ENCODE data around the gene SMIM36.
"Not testable (repeated sequence)": the region's sequence is repeated elsewhere in the genome, so short reads cannot be mapped to it uniquely, and the experiment has no call there.

Gene SMIM36

DNA sequence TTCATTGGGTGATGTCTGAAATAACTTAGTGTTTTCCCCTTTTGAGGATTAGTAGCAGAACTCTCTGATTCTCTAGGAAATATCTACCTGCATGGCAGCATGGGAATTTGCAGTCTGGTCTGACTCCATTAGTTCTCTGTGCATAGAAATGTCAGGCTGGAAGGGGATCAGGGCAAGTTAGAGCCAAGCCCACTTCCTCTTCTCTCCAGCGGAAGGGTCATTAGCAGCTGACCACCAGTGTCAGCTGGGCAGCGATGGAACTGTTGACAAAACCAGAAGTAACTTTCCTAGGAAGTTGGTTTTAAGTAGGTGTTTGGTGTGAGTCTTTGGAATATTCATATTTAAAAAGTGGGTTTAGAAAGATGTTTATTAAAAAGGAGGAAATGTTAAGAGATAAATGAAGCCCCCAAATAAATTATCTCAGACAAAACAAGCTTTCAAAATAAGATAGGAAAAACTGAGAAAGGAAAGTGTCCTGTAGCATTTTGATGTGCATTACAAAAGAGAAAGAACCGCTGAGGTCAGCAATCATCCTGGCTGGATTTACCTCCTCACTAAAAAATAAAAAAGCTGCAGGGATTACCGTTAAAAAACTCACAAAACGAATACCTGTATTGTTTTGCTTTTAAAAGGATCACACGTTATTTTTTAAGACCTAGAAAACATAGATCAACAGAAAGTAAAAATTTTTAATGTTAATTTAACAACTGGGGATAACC is 57.3 kb downstream of the SMIM36 start:
- no peak for DNase-seq

DNA sequence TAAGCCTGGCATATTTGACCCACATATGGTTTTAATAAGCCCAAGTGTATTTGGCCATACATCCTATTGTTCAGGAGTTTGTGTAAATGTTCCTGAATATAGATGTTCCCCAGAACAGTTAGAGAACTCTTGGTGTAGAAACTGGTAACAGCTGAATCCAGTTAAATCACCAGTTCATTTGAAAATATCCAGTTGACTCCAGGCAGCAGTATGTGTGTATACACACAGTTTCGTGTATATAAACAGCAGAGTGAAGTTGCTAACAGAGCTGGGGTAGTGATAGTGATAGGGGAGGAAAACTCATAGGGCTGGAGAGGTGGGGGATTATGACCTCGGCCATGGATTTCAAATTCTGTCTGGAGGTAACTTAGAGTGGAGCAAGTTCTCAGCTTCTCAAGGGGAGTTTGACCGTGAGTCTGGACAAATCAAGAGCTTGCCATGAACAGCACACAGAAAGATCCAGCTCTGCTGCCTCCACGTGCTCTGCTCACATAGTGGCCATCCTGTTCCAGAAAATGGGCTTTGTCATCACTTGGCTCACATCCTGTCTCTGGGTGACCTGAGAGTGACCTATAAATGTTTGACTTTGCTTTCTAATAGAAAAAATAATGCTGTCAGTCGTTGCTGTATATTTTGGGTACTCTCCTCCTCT is 59.0 kb downstream of the SMIM36 start:
- no peak for DNase-seq

DNA sequence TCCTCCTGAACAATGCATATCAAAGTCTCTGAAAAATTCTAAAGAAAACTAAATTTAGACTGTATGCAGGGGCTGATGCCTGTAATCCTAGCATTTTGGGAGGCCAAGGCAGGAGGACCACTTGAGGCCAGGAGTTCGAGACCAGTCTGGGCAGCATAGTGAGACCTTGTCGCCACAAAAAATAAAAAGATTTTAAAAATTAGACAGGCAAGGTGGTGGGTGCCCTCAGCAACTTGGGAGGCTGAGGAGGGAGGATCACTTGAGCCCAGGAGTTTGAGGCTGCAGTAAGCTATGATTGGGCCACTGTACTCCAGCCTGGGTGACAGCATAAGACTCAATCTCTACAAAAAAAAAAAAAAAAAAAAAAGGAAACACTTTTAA is 59.5 kb downstream of the SMIM36 start:
- no peak for DNase-seq

DNA sequence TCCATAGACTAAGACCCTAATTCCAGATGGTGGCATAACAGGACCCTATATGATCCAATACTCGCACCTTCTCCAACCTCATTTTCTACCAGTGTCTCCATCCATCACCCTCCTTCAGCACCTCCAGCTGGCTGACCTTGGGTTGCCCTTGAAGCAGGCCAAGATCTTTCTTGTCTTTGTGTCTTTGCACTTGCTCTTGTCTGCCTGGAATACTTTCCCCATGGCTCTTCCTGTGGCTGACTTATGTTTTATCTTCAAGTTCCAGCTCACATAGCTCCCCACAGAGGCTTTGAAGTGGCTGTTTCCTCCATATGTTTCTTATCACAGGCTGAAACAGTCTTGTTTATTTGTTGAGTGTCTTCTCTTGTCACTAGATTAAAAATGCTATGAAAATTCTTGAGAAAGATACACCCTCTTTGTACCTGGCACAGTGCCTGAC is 60.0 kb downstream of the SMIM36 start:
- no peak for DNase-seq

DNA sequence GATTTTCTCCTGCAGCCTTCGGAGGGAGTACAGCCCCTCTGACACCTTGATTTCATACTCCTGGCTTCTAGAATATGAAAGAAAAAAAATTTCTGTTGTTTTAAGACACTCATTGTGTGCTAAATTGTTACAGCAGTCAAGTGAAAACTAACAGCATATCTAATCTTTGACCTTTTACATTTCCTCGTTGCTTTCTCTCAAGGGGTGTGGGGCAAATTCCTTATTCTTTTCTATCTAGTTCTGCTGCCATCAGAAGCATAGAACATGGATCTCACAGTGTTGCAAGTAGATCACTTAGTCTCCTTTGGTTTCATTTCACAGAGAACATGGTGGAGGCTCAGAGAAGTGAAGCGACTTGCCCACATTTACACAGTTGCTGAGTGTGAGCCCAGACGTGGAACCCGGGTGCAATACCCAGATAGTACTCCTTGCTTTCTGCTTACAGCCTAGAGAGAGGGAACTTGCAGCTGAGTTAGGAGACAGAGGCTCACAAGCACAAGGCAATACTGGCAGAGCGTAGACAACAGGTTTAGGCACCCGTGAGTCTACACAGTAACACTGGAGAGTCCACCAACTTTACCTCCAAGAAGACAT is 60.9 kb downstream of the SMIM36 start:
- DNase-seq: no peak

DNA sequence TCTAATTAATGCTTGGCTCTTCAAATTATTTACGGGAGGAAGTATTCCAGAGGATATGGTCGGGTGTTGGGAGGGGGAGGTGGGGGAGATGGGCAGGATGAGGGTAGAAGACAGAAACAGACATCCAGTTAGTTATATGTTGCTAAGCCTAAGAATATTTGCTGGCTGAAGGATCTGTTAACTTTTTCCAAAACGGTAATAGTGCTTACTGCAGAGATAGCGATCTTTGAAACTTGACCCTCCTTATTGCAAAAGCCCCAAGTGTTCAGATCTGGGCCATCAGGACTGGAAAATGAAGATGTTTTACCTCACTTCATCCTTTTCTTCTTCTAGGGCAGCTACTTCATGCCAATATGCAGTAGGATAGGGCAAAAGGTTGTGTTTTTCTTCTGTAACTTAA is 62.6 kb downstream of the SMIM36 start:
- no peak for DNase-seq

DNA sequence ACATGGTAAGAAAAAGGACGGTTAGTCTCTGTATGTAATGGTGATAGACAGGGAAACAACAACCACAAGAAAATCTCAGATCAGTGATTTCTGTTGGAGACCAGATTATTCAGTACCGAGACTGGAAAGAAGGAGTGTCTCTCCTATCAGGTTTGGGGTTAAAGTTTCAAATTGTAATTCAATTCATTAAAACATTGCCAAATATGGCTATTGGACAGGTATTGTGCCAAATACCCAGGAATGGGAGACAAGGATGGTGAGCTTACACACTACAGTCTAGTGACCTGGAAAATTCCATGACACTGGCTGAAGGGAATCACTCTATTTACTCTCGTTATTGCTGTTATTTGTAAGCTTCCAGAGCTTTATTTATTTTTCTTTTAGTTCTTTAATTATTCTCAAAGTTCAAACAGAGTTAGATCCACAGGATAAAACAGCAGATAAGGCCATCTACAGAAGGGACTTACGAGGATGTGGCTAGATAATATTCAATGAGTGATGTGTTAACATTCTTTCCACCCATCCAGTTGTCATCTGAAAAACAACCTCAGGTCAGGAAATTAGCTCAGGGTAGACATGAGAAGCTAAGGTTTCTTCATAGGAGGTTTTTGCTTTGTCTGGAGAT is 64.6 kb downstream of the SMIM36 start:
- DNase-seq: no peak

DNA sequence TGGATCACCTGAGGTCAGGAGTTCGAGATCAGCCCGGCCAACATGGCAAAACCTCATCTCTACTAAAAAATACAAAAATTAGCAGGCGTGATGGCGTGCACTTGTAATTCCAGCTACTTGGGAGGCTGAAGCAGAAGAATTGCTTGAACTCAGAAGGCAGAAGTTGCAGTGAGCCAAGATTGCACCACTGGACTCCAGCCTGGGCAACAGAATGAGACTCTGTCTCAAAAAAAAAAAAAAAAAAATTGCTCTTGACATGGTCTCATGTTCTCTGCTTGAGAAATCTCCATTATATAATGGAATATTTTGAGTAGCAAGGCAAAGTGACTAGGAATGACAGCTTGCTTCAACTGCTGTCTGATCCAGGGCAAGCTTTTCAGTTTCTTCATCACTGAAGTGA is 65.2 kb downstream of the SMIM36 start:
- DNase-seq: not testable (repeated sequence)

DNA sequence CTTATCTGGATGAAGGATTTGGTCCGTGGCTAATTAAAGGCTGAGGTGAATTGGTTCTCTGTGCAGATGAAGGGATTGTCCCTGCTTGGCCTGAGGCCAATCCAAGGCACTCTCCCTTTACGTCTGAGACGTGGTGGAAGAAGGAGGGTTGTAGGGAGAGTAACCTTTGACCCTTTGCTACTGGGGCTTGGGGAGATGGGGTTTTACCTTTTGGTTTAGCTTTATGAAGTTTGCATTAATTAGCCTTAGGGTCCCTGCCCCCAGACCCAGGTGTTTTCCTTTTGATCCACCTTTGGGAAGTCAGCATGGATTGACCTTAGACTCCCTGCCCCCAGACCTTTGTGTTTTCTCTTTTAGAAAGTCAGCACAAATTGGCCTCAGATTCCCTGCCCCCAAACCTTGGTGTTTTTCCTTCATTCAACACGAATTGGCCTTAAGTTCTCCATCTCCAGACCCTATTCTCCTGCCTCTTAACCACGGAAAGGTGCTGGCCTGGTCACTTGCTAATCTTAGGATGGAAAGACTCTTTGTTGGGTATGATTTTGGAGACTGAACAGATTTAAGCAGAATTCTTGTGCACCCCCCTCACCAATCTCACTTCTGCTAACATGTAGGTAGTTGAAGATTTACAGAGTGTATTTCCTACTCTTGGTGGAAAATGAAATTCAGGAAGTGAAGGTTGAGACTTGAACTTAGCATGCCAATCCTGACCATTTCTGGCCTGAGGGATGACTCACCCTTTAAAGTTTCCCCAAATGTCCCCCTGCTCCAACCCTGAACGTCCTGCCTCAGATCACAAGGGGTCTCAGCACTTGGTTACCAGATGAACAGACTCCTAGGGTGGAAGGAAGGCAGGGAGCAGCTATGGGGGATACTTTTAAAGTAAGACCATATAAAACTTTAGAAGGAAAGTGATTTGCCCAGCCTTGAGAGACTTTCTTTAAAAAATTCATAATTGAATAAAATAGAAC is 66.5 kb downstream of the SMIM36 start:
- no peak for DNase-seq

DNA sequence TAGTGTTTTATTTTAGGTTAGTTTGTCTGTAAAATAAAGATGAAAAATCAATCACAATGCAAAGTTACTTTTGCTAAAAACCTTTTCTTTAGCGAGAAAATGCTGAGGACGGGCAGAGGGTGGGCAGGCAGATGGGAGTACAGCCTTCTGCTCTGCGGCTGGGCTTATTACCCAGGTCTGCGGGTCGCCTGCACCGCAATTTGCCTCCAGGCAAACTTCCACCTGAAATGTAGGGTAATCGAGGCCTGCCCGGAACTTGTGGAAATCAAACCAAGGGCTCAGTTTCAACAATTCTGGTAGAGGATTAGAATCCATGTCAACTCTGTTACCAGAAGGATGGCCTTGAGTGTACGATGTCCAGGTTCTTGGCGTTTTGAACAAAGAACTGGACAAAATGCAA is 67.3 kb downstream of the SMIM36 start:
- no peak for DNase-seq

DNA sequence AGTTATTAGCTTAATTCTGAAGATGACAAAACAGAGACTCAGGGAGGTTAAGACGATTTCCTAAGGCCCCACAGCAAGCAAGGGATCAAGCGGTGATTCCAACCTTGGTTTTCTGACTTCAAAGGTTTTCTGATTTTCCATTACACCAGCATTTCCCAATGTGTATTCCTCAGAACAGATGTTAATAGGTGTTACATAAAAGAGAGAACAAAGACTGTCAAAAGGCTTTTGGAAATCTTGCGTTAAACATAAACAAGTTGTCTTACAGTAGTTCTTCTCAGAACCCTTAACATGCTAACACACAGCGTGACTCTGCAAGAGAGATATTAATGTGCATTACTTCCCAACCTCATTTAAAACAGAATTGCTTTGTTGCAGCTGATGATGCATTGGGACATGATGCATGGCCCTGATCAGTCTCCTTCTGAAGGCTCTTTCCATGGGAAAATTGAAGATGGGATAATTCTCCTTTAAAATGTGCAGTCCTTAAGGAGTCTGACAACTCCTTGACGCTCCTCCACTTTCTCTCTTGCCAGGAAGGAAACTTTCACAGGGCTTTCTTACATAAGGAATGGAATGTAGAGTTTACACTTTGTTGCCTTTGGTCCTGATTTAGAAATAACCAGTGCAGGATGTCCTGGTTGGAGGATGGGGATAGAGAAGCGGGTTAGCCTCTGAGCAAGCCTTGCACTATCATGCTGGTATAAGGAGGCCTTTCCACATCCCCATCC is 68.1 kb downstream of the SMIM36 start:
- no peak for DNase-seq

DNA sequence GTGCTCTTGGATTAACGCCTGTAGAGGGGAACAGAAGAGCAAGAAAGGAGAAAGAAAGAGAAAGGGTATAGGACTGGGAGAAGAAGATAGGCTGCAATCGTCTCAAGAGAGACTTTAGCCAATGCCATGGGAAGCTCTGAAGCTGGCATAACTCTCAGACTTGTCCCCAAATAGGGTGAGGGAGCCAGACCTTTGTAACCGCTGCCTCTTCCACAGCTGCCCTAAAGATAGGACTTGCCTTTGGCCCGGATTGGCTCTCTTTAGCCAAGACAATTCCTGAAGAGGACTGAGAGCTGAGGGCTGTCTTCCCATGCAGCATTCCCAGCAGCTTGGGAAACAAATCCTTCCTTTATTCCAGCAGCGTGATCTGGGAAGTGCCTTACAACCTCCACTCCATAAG is 68.8 kb downstream of the SMIM36 start:
- no peak for DNase-seq

DNA sequence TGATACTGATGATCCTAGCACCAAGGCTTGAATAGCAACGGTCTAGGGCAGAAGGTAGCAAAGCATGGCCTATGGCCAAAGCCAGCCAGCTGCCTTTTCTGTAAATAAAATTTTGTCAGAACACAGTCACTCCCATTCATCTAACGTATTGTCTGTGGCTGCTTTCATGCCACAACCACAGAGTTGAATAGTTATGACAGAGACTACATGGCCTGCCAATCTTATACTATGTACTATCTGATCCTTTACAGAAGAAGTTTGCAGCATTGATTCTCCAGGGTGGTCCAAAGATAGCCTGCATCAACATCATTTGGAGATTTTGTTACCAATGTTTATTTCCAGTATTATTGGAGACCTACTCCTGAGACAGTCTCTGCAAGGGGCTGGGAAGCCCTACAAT is 69.7 kb downstream of the SMIM36 start:
- DNase-seq: no peak

DNA sequence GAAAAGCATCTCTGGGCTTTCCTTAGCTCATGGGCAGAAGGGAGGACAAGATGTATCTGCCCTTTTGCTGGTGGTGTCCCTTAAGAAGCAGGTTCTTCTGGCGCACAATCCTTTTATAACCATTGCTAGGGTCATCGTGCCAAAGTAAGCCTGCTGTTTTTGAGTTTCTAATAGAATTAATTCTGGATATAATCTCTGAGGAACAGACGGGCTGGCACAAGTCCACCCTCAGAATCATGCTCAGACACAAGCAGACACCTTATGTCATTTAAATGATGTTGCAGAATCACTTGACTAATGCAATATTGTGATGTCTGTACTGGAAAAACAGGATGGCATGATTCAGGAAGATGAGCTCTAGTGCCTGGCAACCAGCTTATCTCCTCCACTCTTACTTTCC is 70.9 kb downstream of the SMIM36 start:
- no peak for DNase-seq

DNA sequence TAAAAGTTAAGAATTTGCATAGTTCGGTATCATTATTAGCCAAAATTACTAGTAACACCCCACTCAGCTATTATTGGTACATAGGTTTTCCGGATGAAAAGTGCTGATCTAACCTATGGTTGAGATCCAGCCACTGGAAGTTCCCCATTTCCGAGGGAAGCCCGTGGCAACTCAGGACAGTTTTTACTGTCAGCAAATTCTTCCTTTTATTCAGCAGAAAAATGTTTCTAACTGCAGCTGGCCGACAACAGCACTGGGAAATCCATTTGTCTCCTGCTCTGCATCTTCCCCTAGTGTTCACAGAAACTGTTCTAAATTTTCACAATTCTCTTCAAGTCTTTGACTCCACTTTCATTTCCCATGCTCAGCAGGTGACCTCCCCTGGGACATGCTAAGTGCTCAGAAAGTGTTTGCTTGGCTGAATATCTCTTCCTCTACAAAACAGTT is 74.1 kb downstream of the SMIM36 start:
- DNase-seq: no peak

DNA sequence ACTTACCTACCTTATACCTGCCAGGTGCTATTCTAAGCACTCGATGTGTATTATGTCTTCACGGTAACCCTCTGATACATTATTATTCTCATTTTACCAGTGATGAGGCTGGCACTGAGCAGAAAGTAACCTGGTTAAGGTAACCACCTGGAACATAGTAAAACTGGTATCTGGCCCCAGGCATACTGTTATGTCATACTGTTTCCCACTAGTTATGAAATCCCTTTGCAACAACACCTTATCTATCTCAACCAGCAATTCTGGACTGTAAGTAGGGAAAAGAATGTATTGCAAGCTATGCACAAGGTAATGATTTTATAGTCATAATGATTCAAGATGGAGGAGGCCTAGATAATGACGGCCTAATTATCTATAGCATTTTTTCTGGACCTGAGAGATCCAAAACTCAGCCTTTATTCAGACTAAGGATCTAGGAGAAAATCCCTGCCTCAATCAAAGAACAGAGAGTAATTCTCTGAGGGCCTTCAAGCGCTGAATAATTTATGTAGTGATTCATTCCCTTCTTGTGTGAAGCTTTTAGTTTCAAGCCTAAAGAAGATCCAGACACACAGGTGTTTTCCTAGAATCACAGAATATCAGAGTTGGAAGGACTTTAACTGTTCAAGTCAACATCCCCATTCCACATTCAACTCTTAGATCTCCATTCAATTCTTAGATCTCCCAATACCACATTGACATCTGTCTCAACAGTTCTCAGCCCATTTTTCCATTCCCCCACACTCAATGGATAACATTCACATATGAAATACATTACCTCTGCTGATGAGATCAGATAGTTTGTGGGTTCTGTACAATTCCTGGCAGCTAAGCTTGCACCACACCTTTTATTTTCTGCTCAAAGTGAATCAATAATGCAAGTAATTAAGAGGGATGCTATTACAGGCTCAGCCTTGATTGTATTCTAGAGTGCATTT is 74.8 kb downstream of the SMIM36 start:
- no peak for DNase-seq

DNA sequence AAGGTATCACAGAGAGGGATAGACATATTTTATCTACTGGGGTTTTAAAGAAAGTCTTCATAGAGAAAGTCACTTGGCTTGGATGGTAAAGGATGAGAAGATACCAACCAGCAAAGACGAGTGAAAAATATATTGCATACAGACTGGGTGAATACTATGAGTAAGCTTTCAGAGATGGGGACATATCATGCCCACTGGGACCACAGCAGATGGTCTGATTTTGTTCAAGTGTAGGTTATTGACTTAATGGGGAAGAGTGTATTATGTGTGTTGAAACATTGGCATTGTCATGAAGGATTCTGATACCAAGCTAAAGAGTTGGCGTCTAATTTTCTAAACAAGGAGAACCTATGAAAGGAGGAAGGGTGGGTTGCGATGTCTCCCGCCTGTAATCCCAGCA is 75.8 kb downstream of the SMIM36 start:
- no peak for DNase-seq

DNA sequence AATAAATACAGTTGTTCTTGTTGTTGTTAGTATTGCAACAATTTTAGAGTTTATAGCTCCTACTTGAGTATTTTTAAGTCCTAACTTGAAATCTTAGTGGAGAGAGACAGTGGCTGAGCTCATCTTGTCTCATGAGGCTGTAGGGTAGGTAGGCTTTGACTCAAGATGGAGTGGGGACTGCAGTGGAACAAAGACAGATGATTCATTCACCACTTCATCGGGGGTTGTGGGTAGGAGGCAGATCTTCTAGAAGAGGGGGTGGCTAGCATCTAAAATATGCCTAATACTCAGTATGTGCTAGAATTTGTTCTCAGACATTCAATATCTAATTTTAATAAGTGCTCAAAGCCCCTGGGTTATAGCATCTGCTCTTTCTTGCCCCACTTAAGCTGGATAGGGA is 76.5 kb downstream of the SMIM36 start:
- peak; percentile 34 for DNase-seq

DNA sequence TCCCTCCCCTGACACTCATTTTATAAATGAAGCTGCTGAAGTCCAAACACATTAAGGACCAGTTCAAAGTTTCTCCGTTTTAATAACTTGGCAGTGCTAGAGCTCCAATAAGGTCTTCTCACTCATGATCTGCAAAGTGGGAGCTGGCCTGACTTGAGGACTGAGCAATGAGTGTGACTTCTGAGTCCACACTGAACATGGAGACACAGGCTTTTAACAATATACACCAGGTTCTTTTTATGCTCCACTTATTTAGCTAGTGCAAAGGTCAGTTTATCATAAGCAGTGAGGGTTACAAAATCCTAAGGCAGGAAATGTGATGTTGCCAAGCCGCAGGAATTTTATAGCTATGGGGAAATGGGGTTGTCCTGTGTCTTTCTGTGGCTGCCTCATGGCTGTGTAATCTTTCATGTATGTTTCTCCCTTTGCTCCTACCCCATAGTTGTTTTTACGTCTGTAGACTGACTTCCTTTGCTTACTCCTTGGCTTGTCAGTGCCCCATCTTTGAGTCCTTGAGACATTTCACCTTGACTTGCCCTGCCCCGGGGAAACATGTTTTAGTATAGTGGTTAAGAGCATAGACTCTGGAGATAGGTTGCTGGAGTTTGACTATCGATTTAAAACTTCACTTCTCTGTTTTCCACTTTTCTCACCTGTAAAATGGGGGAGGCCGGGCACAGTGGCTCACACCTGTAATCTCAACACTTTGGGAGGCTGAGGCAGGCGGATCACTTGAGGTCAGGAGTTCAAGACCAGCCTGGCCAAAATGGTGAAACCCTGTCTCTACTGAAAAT is 77.4 kb downstream of the SMIM36 start:
- DNase-seq: no peak

DNA sequence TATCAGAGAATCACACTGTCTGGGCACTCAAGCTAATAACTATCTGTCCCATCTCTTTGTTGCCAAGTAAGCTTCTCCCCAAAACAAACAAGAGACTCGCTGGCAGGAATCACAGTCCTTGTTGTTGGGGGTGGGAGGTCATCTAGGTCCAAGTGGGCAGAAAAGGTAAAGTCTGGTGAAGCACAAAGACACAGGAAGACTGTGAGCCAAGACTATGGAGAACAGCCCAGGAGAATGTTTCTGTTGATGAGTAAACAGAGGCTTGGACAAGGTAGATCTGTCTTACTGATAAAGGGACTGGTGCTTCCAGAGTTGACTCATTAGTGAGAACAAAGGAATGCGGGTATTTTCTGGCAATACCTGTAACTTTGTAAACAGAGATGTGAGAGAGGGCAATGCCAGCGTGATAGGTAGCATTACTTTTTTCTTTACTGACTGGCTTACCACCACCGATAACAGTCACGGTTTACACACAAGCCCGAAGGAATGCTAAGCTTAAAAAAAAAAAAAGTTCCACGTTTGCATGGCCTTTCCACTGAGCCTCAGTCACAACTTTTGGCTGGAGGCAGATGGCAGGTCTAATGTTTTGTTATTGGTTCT is 78.1 kb downstream of the SMIM36 start:
- no peak for DNase-seq

Data from stimulated activated CD4-positive, alpha-beta T cell treated with anti-CD3 and anti-CD28 coated beads, Interleukin-1b, Interleukin-23, amount 100 ng/mL, for 48 hours (primary cell).